Ishikawa (cell line): Measurements from ENCODE around the gene NLRP5.
A peak's percentile ranks its signal among the peaks of the same experiment; 100 is the strongest.

Experiments
- CEBPB ChIP-seq: IDR thresholded peaks from 2 replicates; pipeline ENCODE4 v1.6.1; 2012
- CREB1 ChIP-seq: IDR thresholded peaks from 2 replicates; pipeline ENCODE4 v1.6.1; 2012; ENCODE audit warnings: low read depth
- EGR1 ChIP-seq: IDR thresholded peaks from 2 replicates; pipeline ENCODE4 v1.6.1; 2012
- EP300 ChIP-seq: IDR thresholded peaks from 2 replicates; pipeline ENCODE4 v1.6.1; 2012; ENCODE audit warnings: borderline replicate concordance
- MAX ChIP-seq: IDR thresholded peaks from 2 replicates; pipeline ENCODE4 v1.6.1; 2012
- NFIC ChIP-seq: IDR thresholded peaks from 2 replicates; pipeline ENCODE4 v1.6.1; 2012
- RAD21 ChIP-seq: IDR thresholded peaks from 2 replicates; pipeline ENCODE4 v1.6.1; 2012; ENCODE audit warnings: low read depth
- TAF1 ChIP-seq: IDR thresholded peaks from 2 replicates; pipeline ENCODE4 v1.6.1; 2012; ENCODE audit warnings: low read depth, mild to moderate bottlenecking
- TCF12 ChIP-seq: IDR thresholded peaks from 2 replicates; pipeline ENCODE4 v1.6.1; 2012; ENCODE audit warnings: low read depth
- YY1 ChIP-seq: IDR thresholded peaks from 2 replicates; pipeline ENCODE4 v1.6.1; 2012; ENCODE audit warnings: low read depth
- TF ChIP-seq, protein P1 (sequence below): IDR thresholded peaks from 2 replicates; pipeline ENCODE4 v1.6.1; 2012; ENCODE audit warnings: low read depth, mild to moderate bottlenecking
- TF ChIP-seq, protein P2 (sequence below): IDR thresholded peaks from 2 replicates; pipeline ENCODE4 v1.6.1; 2012

DNA sequence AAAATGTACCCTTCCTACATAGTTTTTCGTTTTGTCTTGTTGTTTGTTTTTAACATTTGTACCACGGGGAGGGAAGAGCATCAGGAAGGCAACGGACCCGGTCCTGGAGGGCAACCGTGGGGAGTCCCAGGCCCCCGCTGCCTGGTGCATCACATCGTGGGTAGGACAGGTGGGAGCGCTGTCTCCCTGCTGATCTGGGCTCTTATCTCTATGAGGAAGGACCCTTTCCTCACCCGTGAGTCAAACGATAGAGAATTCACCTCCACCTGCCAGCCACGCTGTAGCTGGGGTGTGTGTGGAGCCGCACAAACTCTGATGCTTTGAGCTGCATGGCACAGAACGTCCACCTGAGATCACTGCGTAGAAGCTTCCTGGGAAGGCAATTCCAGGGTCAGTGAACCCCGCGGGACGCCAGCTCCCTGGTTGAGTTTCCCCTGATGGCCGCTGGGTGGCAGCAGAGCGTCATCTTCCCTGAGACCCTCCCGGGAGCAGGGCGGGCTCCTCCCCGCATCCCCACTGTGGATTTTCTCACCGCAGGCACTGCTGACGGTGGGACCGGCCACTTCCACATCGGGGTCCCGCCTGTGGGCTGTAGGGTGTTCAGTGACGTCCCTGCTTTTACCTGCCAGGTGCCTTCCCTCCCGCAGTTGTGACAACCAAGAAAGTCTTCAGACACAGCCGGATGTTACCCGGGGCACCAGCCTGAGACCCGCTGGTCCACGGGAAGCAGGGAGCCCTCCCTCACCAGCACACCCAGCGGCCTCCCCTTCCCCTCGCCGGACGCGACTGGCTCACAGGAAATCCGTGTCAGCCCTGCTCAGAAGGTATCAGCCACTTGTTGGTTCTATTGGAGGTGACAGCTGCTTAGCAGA lies 79.8 kb downstream of the NLRP5 start:
- TF ChIP-seq TAF1 (no peak), YY1 (no peak), MAX (no peak), EGR1 (no peak), NFIC (no peak), TCF12 (no peak), CREB1 (no peak), CEBPB (no peak), EP300 (no peak), RAD21 (peak; percentile 79)
- TF ChIP-seq, protein P1, sequence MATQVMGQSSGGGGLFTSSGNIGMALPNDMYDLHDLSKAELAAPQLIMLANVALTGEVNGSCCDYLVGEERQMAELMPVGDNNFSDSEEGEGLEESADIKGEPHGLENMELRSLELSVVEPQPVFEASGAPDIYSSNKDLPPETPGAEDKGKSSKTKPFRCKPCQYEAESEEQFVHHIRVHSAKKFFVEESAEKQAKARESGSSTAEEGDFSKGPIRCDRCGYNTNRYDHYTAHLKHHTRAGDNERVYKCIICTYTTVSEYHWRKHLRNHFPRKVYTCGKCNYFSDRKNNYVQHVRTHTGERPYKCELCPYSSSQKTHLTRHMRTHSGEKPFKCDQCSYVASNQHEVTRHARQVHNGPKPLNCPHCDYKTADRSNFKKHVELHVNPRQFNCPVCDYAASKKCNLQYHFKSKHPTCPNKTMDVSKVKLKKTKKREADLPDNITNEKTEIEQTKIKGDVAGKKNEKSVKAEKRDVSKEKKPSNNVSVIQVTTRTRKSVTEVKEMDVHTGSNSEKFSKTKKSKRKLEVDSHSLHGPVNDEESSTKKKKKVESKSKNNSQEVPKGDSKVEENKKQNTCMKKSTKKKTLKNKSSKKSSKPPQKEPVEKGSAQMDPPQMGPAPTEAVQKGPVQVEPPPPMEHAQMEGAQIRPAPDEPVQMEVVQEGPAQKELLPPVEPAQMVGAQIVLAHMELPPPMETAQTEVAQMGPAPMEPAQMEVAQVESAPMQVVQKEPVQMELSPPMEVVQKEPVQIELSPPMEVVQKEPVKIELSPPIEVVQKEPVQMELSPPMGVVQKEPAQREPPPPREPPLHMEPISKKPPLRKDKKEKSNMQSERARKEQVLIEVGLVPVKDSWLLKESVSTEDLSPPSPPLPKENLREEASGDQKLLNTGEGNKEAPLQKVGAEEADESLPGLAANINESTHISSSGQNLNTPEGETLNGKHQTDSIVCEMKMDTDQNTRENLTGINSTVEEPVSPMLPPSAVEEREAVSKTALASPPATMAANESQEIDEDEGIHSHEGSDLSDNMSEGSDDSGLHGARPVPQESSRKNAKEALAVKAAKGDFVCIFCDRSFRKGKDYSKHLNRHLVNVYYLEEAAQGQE, result no peak
- TF ChIP-seq, protein P2, sequence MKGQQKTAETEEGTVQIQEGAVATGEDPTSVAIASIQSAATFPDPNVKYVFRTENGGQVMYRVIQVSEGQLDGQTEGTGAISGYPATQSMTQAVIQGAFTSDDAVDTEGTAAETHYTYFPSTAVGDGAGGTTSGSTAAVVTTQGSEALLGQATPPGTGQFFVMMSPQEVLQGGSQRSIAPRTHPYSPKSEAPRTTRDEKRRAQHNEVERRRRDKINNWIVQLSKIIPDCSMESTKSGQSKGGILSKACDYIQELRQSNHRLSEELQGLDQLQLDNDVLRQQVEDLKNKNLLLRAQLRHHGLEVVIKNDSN, result no peak
